Mesendoderm (in vitro differentiated cells): Measurements from ENCODE around the gene ASB2.

ENCODE experiments used
- DNase-seq: peaks from one replicate; pipeline ENCODE4 v3.0.0; 2013
- H2AK5ac ChIP-seq: 2 replicates; pipeline ENCODE4 v1.6.1; 2013; ENCODE audit warnings: low read length, inconsistent platforms
- H2BK120ac ChIP-seq: 2 replicates; pipeline ENCODE4 v1.6.1; 2013; ENCODE audit warnings: low read depth, mild to moderate bottlenecking, low read length, moderate library complexity, mixed read lengths
- H2BK15ac ChIP-seq: replicated peaks from 2 replicates; pipeline ENCODE4 v1.6.1; 2013; ENCODE audit warnings: low read depth, mild to moderate bottlenecking, moderate library complexity
- H2BK5ac ChIP-seq: 2 replicates; pipeline ENCODE4 v1.6.1; 2013; ENCODE audit warnings: low read length, inconsistent platforms
- H3K18ac ChIP-seq: 2 replicates; pipeline ENCODE4 v1.6.1; 2013; ENCODE audit warnings: mild to moderate bottlenecking, low read length, mixed read lengths
- H3K23ac ChIP-seq: one replicate; pipeline ENCODE4 v1.6.1; 2013; ENCODE audit warnings: low read length
- H3K27ac ChIP-seq: 2 replicates; pipeline ENCODE4 v1.5.1; 2013; ENCODE audit warnings: low read depth, mild to moderate bottlenecking, inconsistent platforms, low read length, moderate library complexity
- H3K27me3 ChIP-seq: 2 replicates; pipeline ENCODE4 v1.6.1; 2013; ENCODE audit warnings: low read length, control low read depth, mild to moderate bottlenecking, inconsistent platforms; ENCODE audit not compliant: insufficient read depth, poor library complexity
- H3K36me3 ChIP-seq: 2 replicates; pipeline ENCODE4 v1.6.1; 2013; ENCODE audit warnings: low read length, inconsistent platforms; ENCODE audit not compliant: control insufficient read depth, insufficient read depth
- H3K4ac ChIP-seq: one replicate; pipeline ENCODE4 v1.6.1; 2013; ENCODE audit warnings: low read depth, mild to moderate bottlenecking, low read length, moderate library complexity
- H3K4me1 ChIP-seq: 2 replicates; pipeline ENCODE4 v1.6.1; 2013; ENCODE audit warnings: low read depth, low read length, inconsistent platforms; ENCODE audit not compliant: control insufficient read depth
- H3K4me2 ChIP-seq: 2 replicates; pipeline ENCODE4 v1.6.1; 2013; ENCODE audit warnings: low read length
- H3K4me3 ChIP-seq: 2 replicates; pipeline ENCODE4 v1.5.1; 2013; ENCODE audit warnings: mild to moderate bottlenecking, low read length
- H3K56ac ChIP-seq: one replicate; pipeline ENCODE4 v1.6.1; 2013; ENCODE audit warnings: low read length
- H3K79me1 ChIP-seq: 2 replicates; pipeline ENCODE4 v1.6.1; 2013; ENCODE audit warnings: low read length, inconsistent platforms
- H3K79me2 ChIP-seq: 2 replicates; pipeline ENCODE4 v1.6.1; 2013; ENCODE audit warnings: mild to moderate bottlenecking, low read length; ENCODE audit not compliant: control insufficient read depth, insufficient read depth
- H3K9ac ChIP-seq: 2 replicates; pipeline ENCODE4 v1.6.1; 2013; ENCODE audit warnings: low read length, inconsistent platforms
- H4K5ac ChIP-seq: one replicate; pipeline ENCODE4 v1.6.1; 2013; ENCODE audit warnings: low read length
- H4K8ac ChIP-seq: one replicate; pipeline ENCODE4 v1.6.1; 2013; ENCODE audit warnings: low read depth, mild to moderate bottlenecking, control low read depth, low read length, moderate library complexity
- WGBS: extraction: QIAGEN DNeasy Blood & Tissue Kit; methylation state at CpG from one replicate; pipeline ENCODE4 v1.1.7; 2013; ENCODE audit warnings: low lambda C conversion rate, missing lambda C conversion rate; ENCODE audit not compliant: insufficient coverage; ENCODE audit errors: extremely low coverage; 5-methylcytosine and 5-hydroxymethylcytosine counted together

Gene ASB2

DNA sequence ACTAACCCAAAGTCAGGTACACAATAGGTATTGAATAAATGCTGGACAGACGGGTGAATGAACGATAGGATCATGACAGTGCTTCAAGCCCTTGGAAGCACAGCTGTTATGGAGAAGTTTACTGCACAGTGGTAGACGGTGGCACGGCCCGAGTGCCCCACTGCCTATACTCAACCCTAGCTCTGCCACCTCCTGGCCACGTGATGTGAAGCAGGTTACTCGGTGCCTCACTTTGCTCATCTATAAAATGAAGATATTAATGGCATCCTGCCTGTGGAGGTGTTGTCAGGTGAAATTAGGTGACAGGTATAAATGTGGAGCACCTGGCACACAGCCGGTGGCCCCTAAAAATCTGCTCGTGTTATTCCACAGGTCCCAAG lies 5.8 kb downstream of the ASB2 start:
- H3K79me2 ChIP-seq = no peaks in the 10 kb centered on the region
- DNase-seq = no peak
- WGBS = no CpG with 5 or more reads among the region's 9 CpGs
- H3K18ac ChIP-seq = no peak overlapping the region
- H3K56ac ChIP-seq = no peak overlapping the region
- H2BK120ac ChIP-seq = no peak overlapping the region
- H3K27ac ChIP-seq = no peak overlapping the region
- H3K4me2 ChIP-seq = no peak overlapping the region
- H3K4ac ChIP-seq = no peak overlapping the region
- H3K23ac ChIP-seq = no peak overlapping the region
- no peaks in the 10 kb centered on the region for H3K36me3 ChIP-seq
- H2AK5ac ChIP-seq = no peak overlapping the region
- no peaks in the 10 kb centered on the region for H3K4me1 ChIP-seq
- no peak overlapping the region for H4K5ac ChIP-seq
- H3K4me3 ChIP-seq = no peak overlapping the region
- H4K8ac ChIP-seq = no peak overlapping the region
- no peaks in the 10 kb centered on the region for H3K27me3 ChIP-seq
- H3K9ac ChIP-seq = no peak overlapping the region
- H2BK5ac ChIP-seq = no peak overlapping the region
- H2BK15ac ChIP-seq = no peak overlapping the region
- no peaks in the 10 kb centered on the region for H3K79me1 ChIP-seq

DNA sequence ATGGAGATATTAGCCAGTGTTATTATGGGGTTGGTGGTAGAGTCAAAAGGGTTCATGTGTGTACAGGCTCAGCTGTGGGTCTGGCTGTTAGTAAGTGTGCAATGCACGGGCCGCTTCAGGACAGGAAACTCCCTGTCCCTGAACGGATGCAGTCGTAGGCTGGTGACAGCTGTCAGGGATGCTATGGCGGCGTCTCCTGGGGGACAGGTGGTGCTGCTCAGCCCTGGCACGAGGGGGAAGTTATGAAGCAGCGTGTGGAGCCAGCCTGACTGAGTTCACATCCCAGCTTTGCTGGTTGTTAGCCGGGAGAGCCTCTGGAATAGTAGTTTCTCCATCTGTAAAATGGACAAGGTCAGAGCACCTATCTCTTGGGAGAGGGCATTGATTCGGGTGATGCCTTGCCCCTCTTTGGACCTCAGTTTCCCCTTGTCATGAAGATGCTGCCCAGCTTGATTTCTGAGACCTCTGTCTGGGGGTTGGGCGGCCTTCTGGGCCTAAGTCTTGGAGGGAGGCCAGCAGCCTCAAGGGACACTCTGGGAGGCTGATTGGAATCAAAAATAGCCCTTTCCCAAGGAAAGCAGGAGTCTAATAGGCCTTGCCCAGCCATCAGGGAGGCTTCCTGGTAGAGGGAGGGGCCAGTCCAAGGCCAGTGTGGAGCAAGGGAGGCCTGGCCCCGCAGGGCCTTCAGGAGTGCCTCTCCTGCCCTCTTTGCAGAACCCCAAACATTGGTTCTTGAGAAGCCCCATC lies 7.1 kb downstream of the ASB2 start:
- Histone ChIP-seq H3K23ac (no peak overlapping the region), H3K4me1 (no peaks in the 10 kb centered on the region), H3K4ac (no peak overlapping the region), H2BK5ac (no peak overlapping the region), H4K5ac (no peak overlapping the region), H2BK120ac (no peak overlapping the region), H3K9ac (no peak overlapping the region), H2AK5ac (no peak overlapping the region), H3K18ac (no peak overlapping the region), H3K4me3 (no peak overlapping the region), H3K4me2 (no peak overlapping the region), H2BK15ac (no peak overlapping the region), H3K79me1 (no peaks in the 10 kb centered on the region), H3K27ac (no peak overlapping the region), H3K79me2 (no peaks in the 10 kb centered on the region), H3K56ac (no peak overlapping the region), H3K27me3 (no peaks in the 10 kb centered on the region), H3K36me3 (no peaks in the 10 kb centered on the region), H4K8ac (no peak overlapping the region)
- no CpG with 5 or more reads among the region's 12 CpGs for WGBS
- no peak for DNase-seq

DNA sequence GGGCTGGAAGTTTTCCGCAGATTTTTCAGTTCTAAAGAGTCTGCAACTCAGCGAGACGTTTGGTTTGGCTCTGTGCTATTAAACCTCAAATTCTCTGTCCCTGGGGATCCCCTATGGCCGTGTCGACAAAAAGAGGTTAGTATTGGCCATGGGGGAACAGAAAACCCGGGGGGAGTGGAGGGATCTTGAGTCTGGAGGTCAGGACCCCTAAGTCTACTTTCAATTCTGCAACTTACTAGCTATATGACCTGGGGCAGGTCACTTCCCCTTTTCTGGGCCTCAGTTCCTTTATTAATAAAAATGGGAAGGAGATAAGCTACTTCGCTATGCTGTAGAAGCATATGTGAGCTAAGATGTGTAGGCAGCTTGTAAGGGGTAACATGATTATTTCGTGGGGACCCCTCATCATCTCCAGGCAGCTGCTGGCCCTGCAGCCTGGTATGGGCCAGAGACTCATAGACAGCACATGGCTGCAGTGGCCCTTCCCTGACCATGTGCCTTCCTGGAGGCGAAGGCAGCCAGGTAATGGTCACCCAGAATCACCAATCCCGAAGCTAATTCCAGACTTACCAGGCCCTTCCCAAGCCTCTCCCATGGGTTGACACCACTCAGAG lies 8.6 kb downstream of the ASB2 start:
- no peak overlapping the region for H3K9ac ChIP-seq
- no peak overlapping the region for H2BK5ac ChIP-seq
- no peak overlapping the region for H3K18ac ChIP-seq
- no peaks in the 10 kb centered on the region for H3K27me3 ChIP-seq
- no peaks in the 10 kb centered on the region for H3K4me1 ChIP-seq
- H4K5ac ChIP-seq = no peak overlapping the region
- H2BK120ac ChIP-seq = no peak overlapping the region
- H3K36me3 ChIP-seq = no peaks in the 10 kb centered on the region
- DNase-seq = no peak
- no peak overlapping the region for H3K4ac ChIP-seq
- no peaks in the 10 kb centered on the region for H3K79me2 ChIP-seq
- no peak overlapping the region for H4K8ac ChIP-seq
- no peaks in the 10 kb centered on the region for H3K79me1 ChIP-seq
- no peak overlapping the region for H2BK15ac ChIP-seq
- no peak overlapping the region for H3K23ac ChIP-seq
- WGBS = no CpG with 5 or more reads among the region's 10 CpGs
- H3K4me2 ChIP-seq = no peak overlapping the region
- H3K56ac ChIP-seq = no peak overlapping the region
- no peak overlapping the region for H3K27ac ChIP-seq
- H3K4me3 ChIP-seq = no peak overlapping the region
- H2AK5ac ChIP-seq = no peak overlapping the region

DNA sequence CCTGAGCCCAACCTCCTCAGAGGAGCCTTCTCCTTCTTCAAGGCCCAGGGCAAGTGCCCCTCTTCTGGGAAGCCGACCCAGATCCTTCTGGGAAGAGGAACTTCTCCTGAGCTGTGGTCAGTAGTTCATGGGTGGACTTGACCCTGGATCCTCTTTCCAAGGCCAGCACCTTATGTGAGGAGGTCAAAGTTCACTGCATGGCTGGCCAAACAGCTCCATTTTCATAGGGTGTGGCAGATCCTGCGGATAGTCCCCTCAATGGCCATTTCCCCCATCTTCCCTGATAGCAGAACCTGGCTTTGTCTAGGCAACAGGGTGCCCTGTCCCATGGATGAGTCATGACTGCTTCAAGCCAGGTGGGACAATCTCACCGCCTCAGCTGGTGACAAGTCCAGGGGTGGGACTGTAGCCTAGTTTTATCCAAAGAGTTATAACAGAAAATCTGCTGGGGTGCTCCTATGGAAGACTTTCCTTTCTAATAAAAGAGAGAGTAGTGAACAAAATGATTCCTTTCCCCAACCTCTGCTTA lies 10.4 kb downstream of the ASB2 start:
- H2BK5ac ChIP-seq = no peak overlapping the region
- no peaks in the 10 kb centered on the region for H3K27me3 ChIP-seq
- H4K8ac ChIP-seq = no peak overlapping the region
- no peak overlapping the region for H3K18ac ChIP-seq
- H3K27ac ChIP-seq = no peak overlapping the region
- H3K4me3 ChIP-seq = no peak overlapping the region
- H3K4ac ChIP-seq = no peak overlapping the region
- no peak overlapping the region for H3K56ac ChIP-seq
- no peak overlapping the region for H3K23ac ChIP-seq
- no peak overlapping the region for H3K9ac ChIP-seq
- no peak overlapping the region for H4K5ac ChIP-seq
- H3K36me3 ChIP-seq = no peaks in the 10 kb centered on the region
- no peaks in the 10 kb centered on the region for H3K79me1 ChIP-seq
- H2BK15ac ChIP-seq = no peak overlapping the region
- no peak for DNase-seq
- no peak overlapping the region for H2AK5ac ChIP-seq
- no peaks in the 10 kb centered on the region for H3K4me1 ChIP-seq
- no CpG with 5 or more reads among the region's 3 CpGs for WGBS
- no peak overlapping the region for H2BK120ac ChIP-seq
- no peak overlapping the region for H3K4me2 ChIP-seq
- no peaks in the 10 kb centered on the region for H3K79me2 ChIP-seq

DNA sequence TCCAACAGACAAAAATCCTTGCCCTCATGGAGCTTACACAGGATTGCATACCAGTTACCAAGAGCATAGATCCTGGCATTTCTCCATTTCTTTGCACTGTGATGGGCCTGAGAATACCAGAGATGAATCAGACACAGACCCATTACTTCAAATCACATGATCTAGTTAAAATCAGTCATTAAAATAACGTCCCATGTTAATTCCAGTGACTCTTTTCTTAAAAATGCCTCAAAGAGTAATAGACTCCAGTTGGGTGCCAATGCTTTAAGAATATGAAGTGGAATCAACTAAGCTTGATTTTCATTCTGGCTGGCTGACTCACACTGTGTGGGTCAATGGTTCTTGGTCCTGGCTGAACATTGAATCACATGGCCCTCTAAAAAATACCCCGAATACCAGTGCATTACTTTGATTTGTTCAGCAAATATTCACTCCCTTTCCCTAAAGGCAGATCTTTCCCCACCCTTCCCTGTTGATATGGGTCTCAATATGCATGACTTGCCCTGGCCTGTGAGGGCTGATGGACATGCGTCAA lies 11.0 kb downstream of the ASB2 start:
- H4K8ac ChIP-seq = no peak overlapping the region
- H3K18ac ChIP-seq = no peak overlapping the region
- H3K23ac ChIP-seq = no peak overlapping the region
- H2BK5ac ChIP-seq = no peak overlapping the region
- H4K5ac ChIP-seq = no peak overlapping the region
- H2BK15ac ChIP-seq = no peak overlapping the region
- no peaks in the 10 kb centered on the region for H3K27me3 ChIP-seq
- no peak overlapping the region for H3K4ac ChIP-seq
- no peak overlapping the region for H3K9ac ChIP-seq
- H3K36me3 ChIP-seq = no peaks in the 10 kb centered on the region
- WGBS = no CpG with 5 or more reads among the region's 3 CpGs
- no peaks in the 10 kb centered on the region for H3K79me2 ChIP-seq
- H3K4me3 ChIP-seq = no peak overlapping the region
- no peak for DNase-seq
- H3K79me1 ChIP-seq = no peaks in the 10 kb centered on the region
- H3K27ac ChIP-seq = no peak overlapping the region
- no peaks in the 10 kb centered on the region for H3K4me1 ChIP-seq
- H3K56ac ChIP-seq = no peak overlapping the region
- H2AK5ac ChIP-seq = no peak overlapping the region
- H3K4me2 ChIP-seq = no peak overlapping the region
- no peak overlapping the region for H2BK120ac ChIP-seq
